Activated gamma-delta T cell treated with anti-CD3 and anti-CD28 coated beads, Interleukin-2, amount 50 U/mL, for 16 hours (primary cell): ENCODE data around the gene KSR2.
"Not testable (repeated sequence)": the region's sequence is repeated elsewhere in the genome, so short reads cannot be mapped to it uniquely, and the experiment has no call there.

ENCODE experiments used
- DNase-seq: peaks from one replicate; pipeline ENCODE4 v3.0.0-alpha.2; 2020; ENCODE audit warnings: low read depth

KSR2 gene

DNA sequence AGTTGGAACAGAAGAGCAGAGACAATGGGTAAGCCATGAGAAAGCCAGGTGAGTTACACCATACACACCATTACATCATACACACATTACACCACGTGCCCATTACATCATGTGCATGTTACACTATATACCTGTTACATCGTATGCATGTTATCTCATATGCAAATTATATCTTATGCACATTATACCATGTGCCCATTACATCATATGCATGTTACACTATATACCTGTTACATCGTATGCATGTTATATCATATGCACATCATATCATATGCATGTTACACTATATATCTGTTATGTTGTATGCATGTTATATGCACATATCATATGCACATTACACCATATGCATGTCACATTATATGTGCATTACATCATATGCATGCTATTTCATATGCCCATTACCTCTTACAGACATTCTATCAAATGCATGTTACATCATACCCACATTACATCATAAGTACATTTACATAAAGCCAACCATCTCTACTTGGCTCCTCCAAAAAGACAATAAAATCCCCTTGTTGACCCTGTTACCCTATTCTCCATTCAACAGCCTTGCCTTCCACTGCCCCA lies 207.2 kb downstream of the KSR2 start:
- DNase-seq = no peak

DNA sequence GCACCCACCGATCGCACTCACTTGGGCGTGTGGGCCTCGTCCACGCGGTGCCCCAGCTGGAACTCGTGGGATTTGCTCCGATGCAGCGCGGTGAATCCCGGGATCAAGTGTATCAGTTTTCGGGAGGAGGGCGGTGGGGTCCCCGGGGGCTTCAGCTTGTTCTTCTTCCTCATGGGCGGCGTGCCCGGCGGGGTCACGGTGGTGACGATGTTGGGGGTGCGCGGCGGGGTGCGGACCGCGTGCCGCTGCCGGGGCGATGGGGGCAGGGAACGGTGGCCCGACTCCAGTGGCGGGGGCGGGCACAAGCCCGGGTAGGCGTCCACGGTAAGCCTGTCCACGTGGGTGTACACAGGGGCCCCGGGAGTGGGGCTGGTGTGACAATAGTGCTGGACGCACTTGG lies 207.8 kb downstream of the KSR2 start:
- no peak for DNase-seq

DNA sequence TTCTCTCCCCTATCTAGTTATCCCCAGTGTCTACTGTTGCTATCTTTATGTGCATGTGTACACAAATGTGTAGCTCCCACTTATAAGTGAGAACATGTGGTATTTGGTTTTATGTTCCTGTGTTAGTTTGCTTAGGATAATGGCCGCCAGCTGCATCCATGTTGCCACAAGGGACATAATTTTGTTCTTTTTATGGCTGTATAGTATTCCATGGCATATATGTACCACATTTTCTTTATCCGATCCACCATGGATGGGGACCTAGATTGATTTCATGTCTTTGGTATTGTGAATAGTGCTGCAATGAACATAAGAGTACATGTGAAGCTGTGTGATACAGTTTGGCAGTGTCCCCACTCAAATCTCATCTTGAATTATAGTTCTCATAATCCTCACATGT lies 218.1 kb downstream of the KSR2 start:
- DNase-seq = no peak

DNA sequence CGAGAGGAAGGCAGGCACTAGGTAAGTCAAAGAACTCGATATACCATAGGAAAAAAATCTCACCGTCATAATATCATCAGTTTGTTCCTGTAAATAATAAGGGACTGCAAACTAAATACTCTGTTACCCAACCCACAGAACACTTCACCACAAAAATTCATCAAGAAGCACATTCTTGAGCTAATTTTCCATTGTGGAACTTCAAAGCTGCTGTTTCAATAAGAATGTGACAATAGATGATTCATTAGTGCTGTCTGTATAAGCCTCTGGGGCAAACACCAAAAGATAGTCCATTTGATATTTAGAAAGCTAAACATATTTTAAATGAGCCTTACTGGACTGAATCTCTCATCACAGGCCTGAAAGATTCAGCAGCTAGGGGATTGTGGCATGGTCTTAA lies 219.4 kb downstream of the KSR2 start:
- DNase-seq = no peak

DNA sequence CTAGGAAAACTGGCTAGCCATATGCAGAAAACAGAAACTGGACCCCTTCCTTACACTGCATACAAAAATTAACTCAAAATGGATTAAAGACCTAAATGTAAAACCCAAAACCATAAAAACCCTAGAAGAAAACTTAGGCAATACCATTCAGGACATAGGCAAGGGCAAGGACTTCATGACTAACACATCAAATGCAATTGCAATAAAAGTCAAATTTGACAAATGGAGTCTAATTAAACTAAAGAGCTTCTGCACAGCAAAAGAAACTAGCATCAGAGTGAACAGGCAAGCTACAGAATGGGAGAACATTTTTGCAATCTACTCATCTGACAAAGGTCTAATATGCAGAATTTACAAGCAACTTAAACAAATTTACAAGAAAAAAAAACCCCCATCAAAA lies 222.4 kb downstream of the KSR2 start:
- not testable (repeated sequence) for DNase-seq

DNA sequence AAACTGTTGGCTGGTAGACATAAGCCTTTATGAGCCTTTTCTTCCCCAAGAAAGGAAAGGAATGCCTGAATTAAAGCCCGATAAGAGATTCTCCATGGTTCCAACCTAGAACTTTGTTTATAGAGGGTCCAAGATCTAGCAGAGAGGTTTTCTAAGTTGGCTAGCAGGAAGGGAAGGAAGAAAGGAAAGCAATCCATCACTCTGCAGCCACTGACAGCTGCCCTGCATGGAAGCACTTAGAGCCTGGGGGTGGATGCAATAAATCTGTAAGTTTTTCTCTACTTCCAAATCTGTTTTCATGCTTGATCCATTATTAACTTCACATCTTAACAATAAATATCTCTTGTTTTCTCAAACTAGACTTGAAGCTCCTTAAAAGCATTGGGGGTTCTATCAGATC lies 224.4 kb downstream of the KSR2 start:
- DNase-seq = no peak

DNA sequence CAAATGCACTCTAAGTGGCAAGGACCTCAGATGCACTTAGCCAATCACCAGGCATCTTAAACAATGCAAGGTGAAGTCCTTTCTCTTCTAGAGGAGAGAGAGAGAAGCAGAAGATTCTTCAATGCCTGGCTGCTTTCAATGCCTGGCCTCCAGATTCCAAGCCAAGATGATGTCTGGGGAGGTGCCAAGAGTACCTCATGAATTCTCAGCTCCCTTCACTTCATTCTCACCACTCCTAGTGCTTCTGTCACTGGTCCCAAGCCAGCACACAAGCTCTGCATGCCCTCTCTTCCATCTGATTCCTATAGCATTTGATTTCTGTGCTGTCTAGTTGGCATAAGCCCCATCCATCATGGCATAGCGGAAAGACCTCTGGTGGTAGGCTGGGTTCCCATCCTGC lies 225.0 kb downstream of the KSR2 start:
- DNase-seq = no peak

DNA sequence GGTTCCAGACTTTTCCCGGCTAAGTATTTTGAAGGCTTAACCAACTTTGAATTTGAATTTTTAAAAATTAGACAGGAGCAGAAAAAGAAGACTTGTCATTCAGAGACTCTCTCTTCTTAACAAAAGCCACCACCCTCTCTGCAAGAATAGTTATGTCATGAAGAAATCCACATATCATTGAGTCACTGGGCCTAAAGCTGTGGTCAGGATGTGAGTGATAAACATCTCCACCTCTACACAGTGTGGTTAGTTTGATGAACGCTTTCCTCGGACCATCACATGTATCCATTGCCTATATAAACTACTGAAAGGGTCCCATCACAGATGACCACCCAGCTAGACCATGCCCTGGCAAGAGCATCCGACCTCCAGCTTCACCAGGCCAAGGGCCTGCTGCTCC lies 226.1 kb downstream of the KSR2 start:
- no peak for DNase-seq

DNA sequence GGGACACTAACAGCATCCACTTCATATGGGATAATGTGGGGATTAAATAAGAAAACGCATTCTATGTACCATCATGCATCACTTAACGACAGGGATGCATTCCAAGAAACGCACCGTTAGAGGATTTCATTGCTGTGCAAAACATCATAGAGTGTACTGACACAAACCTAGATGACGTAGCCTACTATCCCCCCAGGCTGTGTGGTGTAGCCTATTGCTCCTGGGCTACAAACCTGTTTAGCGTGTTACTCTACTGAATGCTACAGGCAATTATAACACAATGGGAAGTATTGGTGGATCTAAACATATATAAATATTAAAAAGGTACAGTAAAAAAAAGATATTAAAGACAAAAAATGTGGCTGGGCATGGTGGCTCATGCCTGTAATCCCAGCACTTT lies 230.6 kb downstream of the KSR2 start:
- DNase-seq = no peak

DNA sequence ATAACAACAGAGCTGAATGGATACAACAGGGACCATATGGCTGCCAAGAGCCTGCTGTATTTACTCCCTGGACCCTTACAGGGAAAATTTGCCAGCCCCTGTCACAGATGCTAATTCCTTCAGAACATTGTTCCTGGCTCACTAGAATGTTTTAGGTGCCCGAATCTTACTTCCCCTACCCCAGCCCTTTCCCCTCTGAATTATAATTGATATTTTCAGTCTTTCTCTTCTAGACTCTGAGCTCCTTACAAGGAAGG lies 235.3 kb downstream of the KSR2 start:
- no peak for DNase-seq

DNA sequence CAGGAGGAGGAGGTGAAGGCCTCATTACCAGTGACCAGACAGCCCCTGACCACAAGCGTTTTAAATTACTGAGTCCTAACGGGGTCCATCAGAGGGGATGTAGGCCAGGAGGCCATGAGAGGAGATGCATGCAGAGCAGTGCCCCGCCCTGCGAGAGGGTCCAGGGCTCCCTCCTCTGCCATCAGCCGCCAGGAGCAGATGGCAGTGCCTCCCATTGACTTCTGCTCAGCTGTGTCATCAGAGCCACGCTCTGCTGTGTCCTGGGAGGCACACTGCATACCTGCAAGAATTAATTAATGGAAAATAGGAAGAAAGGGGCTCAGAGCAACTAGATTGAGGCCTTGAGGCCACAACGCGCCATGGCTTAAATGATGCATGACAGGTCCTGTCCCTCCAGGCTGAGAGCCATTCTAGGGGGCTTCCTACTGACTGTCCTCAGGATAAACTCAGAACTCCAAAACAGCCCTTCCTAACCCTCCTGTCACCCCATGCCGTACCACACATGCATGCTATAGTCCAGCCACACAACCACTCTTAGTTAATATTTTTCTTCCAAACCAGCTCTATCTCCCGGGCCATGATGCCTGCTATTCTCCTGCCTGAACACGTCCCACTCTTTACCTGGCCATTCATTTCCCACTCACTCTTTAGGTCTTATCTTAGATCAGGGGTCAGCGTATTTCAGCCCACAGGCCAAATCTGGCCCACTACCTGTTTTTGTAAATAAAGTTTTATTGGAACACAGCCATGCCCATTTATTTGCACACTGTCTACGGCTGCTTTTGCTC lies 235.8 kb downstream of the KSR2 start:
- DNase-seq = no peak

DNA sequence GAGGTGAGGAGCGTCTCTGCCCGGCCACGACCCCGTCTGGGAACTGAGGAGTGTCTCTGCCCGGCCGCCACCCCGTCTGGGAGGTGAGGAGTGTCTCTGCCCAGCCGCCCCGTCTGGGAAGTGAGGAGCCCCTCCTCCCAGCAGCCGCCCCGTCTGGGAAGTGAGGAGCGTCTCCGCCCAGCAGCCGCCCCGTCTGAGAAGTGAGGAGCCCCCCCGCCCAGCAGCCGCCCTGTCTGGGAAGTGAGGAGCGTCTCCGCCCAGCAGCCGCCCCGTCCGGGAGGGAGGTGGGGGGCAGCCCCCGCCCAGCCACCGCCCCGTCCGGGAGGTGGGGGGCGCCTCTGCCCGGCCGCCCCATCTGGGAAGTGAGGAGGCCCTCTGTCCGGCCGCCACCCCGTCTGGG lies 237.7 kb downstream of the KSR2 start:
- not testable (repeated sequence) for DNase-seq

DNA sequence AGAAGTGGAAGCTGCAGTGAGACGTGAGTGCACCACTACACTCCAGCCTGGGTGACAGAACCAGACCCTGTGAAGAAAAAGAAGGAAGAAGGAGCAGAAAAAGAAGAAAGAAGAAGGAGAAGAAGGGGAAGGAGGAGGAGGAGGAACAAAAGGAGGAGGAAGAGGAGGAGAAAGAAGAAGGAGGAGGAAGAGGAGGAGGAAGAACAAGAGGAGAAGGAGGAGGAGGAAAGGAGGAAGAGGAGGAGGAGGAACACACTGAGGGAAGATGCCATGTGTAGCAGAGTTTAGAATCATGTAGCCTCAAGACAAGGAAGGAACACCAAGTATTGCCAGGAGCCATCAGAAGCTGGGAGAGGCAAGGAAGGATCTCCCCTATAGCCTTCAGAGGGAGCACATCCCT lies 241.5 kb downstream of the KSR2 start:
- DNase-seq = no peak

DNA sequence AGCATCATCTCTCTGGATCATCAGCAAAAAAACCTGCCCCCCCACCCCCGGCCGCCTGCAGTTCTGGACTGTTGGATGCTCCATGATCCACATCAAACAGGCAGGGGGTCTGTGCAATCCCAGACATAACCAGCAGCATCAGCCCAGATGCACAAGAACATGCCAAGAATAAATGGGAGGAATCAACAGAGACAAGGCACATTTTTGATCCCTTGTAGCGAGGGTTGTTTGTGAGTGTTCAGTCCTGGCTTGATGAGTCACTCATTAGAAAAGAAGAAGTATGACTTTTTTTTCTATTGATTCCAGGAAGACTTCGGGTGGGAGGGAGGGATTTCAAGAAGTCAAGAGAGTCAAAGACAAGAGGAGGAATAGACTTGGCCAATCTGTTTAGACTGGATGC lies 244.2 kb downstream of the KSR2 start:
- DNase-seq = no peak

DNA sequence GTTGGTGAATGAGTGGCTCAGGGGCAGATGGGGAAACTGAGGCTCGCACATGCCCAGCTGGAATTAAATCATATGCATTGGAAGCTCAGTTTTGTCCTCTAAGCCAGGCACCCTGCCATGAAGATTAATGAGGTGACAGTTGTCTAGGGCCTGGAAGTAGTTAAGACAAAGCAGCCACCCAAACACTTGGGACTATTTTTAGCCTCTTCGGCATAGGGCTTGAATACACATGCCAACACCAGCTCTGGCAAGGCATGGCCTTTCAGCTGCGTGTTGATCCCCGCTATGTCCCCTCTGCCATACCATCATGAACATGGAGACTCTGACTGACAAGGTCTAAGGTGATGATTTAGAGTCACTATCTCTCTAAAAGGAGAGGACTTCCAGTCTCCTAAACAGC lies 250.2 kb downstream of the KSR2 start:
- DNase-seq = no peak

DNA sequence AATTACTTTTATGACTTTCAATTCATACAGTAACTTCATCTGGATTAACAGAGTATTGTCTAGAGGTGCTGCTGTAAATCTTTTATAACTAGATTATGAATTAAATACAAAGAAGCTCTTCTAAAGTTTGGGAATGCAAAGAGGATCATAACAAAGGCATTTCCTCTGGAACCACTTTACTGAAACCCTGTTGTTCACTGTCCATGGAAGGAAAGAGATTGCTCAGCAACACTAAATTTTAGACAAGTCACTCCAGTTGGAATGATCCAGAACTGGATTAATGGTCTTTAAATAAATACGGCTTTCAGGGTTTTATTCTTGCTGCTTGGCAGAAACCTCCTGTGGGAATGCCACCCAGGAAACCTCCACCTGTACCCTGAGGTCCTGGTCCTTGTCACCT lies 250.6 kb downstream of the KSR2 start:
- DNase-seq = no peak

DNA sequence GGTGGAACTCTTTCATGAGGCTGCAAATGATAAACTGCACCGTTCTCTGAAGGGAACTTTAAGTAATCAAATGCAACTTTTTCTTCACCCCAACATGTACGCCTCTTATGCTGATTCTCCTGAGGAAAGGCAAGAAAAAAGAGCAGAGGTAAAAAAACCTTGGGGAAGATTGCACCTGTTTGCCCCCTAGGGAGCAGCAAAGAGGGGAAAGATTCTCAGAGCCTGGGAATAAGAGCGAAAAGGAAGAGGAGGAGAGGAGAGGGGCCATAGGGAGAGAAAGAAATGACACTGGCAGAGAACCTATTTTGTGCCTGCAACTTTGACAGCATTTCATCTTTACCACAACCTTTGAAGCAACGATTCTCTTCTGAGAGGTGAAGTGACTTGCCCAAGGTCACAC lies 254.6 kb downstream of the KSR2 start:
- DNase-seq = no peak

DNA sequence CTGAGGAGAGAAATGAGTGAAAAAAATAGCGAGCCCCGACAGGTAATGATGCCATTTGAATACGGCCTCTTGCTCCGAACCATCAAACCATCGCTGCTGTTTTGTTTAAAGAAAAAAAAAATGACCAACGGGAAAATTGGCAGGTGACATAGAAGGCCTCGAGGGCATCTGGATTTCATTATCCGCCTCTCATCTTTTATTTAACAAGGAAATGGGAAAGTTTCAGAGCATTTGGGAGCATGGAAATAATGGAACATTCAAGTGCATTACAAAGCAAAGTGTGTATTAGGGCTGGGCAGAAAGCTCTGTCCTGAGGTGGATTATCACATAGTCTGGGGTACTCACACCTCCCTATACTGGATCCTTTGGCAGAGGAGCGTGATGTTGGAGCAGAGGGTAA lies 258.7 kb downstream of the KSR2 start:
- DNase-seq = no peak

DNA sequence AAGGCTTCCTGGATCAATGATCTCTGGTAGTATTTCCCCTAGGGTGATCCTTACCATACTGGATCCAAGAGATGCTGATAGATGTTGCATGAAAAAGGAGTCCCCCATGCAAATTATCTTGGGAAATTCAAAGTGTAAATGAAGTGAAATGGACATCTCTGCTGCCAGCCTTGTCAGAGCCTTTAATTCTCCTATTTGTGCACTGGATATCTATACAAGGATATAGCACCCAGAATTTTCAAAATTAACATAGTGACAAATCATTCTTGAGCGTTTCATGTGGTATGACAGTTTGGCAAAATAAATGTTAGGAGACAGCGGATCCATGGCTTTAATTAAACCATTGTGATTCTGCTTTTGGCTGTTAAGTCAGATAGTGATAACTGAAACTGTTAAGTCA lies 260.9 kb downstream of the KSR2 start:
- DNase-seq = no peak

DNA sequence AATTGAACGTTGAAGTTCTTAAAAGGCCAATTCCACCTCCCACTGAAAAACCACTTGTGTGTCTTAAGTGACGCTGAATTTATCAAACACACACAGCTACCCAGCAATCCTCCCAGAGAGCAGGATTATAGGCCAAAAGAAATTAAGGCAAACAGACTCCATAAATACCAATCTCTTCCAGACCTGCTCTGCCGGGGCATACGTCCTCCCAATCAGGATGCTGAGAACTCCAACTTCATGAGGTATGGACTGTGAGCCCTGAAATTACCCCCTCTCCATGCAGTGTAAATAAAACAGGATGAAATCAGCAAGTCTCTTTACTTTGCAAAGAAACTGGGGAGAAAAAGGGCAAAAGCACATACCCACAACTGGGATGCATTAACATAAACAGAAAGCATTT lies 265.2 kb downstream of the KSR2 start:
- DNase-seq = no peak

DNA sequence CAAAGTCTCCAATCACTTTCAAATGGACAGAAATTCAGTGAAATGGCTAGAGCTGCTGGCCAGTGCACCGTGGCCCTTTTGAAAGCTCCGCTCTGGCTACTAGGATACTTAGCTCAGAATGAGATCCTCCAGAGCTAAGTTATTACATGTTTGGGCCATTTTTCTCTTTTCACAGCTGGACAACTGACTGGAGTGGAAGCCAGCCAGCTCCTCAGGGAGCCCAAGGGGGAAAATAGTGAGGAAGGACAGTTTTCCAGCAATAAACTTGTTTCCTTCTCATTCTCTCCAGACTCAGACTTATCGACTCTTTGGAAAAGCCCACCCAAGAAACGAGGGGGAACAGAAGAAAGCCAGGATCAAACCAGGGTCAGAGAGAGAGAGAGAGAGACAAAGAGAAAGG lies 266.0 kb downstream of the KSR2 start:
- no peak for DNase-seq

DNA sequence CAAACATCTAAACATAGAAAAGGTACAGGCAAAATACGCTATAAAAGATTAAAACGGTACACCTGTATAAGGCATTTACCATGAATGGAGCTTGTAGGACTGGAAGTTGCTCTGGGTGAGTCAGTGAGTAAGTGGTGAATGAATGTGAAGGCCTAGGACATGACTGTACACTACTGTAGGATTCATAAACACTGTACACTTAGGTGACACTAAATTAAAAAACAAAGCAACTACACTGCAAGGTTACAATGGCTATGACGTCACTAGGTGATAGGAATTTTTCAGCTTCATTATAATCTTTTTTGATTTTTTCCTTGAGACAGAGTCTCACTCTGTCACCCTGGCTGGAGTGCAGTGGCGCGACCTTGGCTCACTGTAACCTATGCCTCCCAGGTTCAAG lies 269.2 kb downstream of the KSR2 start:
- DNase-seq = no peak

DNA sequence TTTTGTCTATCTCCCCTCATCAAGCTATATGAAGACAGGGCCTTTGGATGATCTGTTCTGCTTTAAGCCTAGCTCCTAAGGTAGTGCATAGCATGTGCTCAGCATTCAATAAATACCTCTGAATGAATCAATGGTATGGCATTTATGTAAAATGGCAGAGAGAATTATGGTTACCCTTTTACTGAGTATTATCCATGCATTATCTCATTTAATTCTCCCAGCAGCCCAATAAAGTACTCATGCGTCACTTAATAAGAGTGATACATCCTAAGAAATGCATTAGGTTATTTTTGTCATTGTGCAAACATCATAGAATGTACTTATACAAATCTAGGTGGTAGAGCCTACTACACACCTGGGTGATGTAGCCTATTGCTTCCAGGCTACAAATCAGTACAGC lies 269.7 kb downstream of the KSR2 start:
- DNase-seq = no peak

DNA sequence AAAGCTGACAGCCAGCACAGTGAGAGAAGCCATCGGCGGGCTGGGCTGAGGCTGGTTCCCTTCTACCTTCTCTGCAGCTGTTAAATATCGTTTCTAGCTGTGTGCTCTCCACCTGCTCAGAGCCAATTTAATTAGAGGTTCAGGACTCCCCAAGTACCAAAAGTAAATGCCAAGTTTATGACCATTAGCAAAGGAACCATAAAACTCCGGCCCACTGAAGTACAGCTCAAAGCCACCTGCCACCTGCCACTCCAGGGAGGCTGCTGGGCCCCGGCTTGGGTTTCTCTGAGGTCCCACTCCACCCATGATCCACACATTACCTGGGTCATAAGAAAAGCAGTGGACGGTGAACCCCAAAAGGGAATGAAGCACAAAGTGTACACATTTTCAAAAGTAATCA lies 272.8 kb downstream of the KSR2 start:
- DNase-seq = no peak

DNA sequence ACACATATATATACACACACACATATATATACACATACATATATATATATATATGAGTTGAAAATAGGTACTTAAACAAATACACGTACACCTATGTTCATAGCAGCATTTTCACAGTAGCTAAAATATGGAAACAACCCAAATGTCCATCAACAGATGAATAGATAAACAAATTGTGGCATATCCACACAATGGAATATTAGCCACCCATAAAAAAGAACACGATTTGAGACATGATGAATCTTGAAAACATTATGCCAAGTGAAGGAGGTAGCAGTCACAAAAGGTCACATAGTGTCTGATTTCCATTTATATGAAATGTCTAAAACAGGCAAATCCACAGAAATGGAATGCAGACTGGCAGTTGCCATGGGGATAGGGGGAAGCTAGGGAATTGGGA lies 276.3 kb downstream of the KSR2 start:
- DNase-seq = no peak
